ENCODE data around the gene RNF144A. TPM values are rescaled to one million over a fixed set of nuclear protein-coding genes. Genes with fewer than 3 reads are reported as not detected.

Gene RNF144A
- polyA plus RNA-seq, 1 experiment = 0.12 TPM

- POLR2A ChIA-PET = no interaction called here
- TF ChIP-seq CTCF (IDR thresholded peaks at IDR 0.05; ENCODE audit: insufficient read depth, low read depth, low read length) = no peak
- CTCF ChIA-PET = no interaction called here
- DNase-seq (ENCODE audit: low read depth) = no peak
- no peak overlapping the region for H3K4me3 ChIP-seq (ENCODE audit: low read depth, low read length)
- no peaks in the 10 kb centered on the region for H3K36me3 ChIP-seq (ENCODE audit: control insufficient read depth, insufficient read depth, low read length)
- H3K27me3 ChIP-seq (ENCODE audit: control insufficient read depth, insufficient read depth, low read length) = no peaks in the 10 kb centered on the region
Measured at GRCh38 chr2:6990871-6991270, 73.7 kb downstream of the RNF144A start.

- ChIA-PET CTCF (no interaction called here), POLR2A (no interaction called here)
- no peaks in the 10 kb centered on the region for H3K27me3 ChIP-seq (ENCODE audit: control insufficient read depth, insufficient read depth, low read length)
- no peak for TF ChIP-seq CTCF (IDR thresholded peaks at IDR 0.05; ENCODE audit: insufficient read depth, low read depth, low read length)
- H3K4me3 ChIP-seq (ENCODE audit: low read depth, low read length) = no peak overlapping the region
- no peaks in the 10 kb centered on the region for H3K36me3 ChIP-seq (ENCODE audit: control insufficient read depth, insufficient read depth, low read length)
- DNase-seq (ENCODE audit: low read depth) = no peak
Measured at GRCh38 chr2:6992794-6993228, 75.6 kb downstream of the RNF144A start.

GRCh38 chr2:6993229-6993640 is 76.0 kb downstream of the RNF144A start:
- ChIA-PET CTCF (interaction anchor here (0.7 kb wide), 1 partner anchor 18 kb away, joined by 3 read pairs; no protein-coding TSS in a partner anchor), POLR2A (no interaction called here)
- TF ChIP-seq CTCF (IDR thresholded peaks at IDR 0.05; ENCODE audit: insufficient read depth, low read depth, low read length) = no peak
- H3K4me3 ChIP-seq (ENCODE audit: low read depth, low read length) = no peak overlapping the region
- H3K36me3 ChIP-seq (ENCODE audit: control insufficient read depth, insufficient read depth, low read length) = no peaks in the 10 kb centered on the region
- no peaks in the 10 kb centered on the region for H3K27me3 ChIP-seq (ENCODE audit: control insufficient read depth, insufficient read depth, low read length)
- no peak for DNase-seq (ENCODE audit: low read depth)

- TF ChIP-seq CTCF (IDR thresholded peaks at IDR 0.05; ENCODE audit: insufficient read depth, low read depth, low read length) = no peak
- Histone ChIP-seq H3K36me3 (ENCODE audit: control insufficient read depth, insufficient read depth, low read length) (no peaks in the 10 kb centered on the region), H3K4me3 (ENCODE audit: low read depth, low read length) (no peak overlapping the region), H3K27me3 (ENCODE audit: control insufficient read depth, insufficient read depth, low read length) (no peaks in the 10 kb centered on the region)
- DNase-seq (ENCODE audit: low read depth) = no peak
- CTCF ChIA-PET = interaction anchor here (0.7 kb wide), 1 partner anchor 19 kb away, joined by 3 read pairs; no protein-coding TSS in a partner anchor
- POLR2A ChIA-PET = no interaction called here
Measured at GRCh38 chr2:6993936-6994335, 76.7 kb downstream of the RNF144A start.

GRCh38 chr2:6994536-6995128 is 77.4 kb downstream of the RNF144A start:
- no peak overlapping the region for H3K4me3 ChIP-seq (ENCODE audit: low read depth, low read length)
- ChIA-PET POLR2A (no interaction called here), CTCF (no interaction called here)
- DNase-seq (ENCODE audit: low read depth) = no peak
- H3K27me3 ChIP-seq (ENCODE audit: control insufficient read depth, insufficient read depth, low read length) = no peaks in the 10 kb centered on the region
- TF ChIP-seq CTCF (IDR thresholded peaks at IDR 0.05; ENCODE audit: insufficient read depth, low read depth, low read length) = no peak
- no peaks in the 10 kb centered on the region for H3K36me3 ChIP-seq (ENCODE audit: control insufficient read depth, insufficient read depth, low read length)

Data from BJ (cell line).